A673 (cell line): ENCODE data around the gene MEAK7. TPM values are rescaled to one million over a fixed set of nuclear protein-coding genes. Genes with fewer than 3 reads are reported as not detected.

Source experiments
- BruUV-seq: library from RNA; stranded (reverse); fragments of 400-500 nt; replicated peaks from 2 replicates; lab custom pipeline; 2021; lab: Mats Ljungman, UMichigan
- CTCF ChIA-PET: fragments of 300-600 bp; sonication (Branson Sonifier 250); formaldehyde crosslinking; loops from one replicate; lab custom pipeline; 2022; ENCODE audit warnings: antibody characterized with exemption; lab: Charles Lee
- POLR2A ChIA-PET: fragments of 300-600 bp; sonication (Branson Sonifier 250); formaldehyde crosslinking; loops from one replicate; lab custom pipeline; 2022; ENCODE audit warnings: antibody characterized with exemption; ENCODE audit not compliant: low non-redundant PET; lab: Charles Lee
- DNase-seq: peaks from one replicate; pipeline ENCODE4 v3.0.0-alpha.2; 2015; ENCODE audit warnings: low spot score
- H3K27ac ChIP-seq: fragments of 200-600 bp; sonication (generic); 2 replicates; pipeline ENCODE4 v1.5.1; 2016; ENCODE audit warnings: mixed run types, low read depth, mild to moderate bottlenecking, mixed read lengths, antibody characterized with exemption, low read length; ENCODE audit not compliant: poor library complexity, severe bottlenecking
- H3K27me3 ChIP-seq: fragments of 200-600 bp; sonication (generic); replicated peaks from 2 replicates; pipeline ENCODE4 v1.6.1; 2017; ENCODE audit warnings: mixed run types, low read depth, mild to moderate bottlenecking, mixed read lengths, antibody characterized with exemption, low read length; ENCODE audit not compliant: insufficient read depth, poor library complexity
- H3K36me3 ChIP-seq: fragments of 200-600 bp; sonication (generic); 2 replicates; pipeline ENCODE4 v1.6.1; 2016; ENCODE audit warnings: mixed run types, mild to moderate bottlenecking, mixed read lengths, antibody characterized with exemption, low read length; ENCODE audit not compliant: insufficient read depth, poor library complexity, severe bottlenecking
- H3K4me1 ChIP-seq: fragments of 200-600 bp; sonication (generic); 2 replicates; pipeline ENCODE4 v1.6.1; 2017; ENCODE audit warnings: mixed run types, mild to moderate bottlenecking, mixed read lengths, antibody characterized with exemption, low read length; ENCODE audit not compliant: insufficient read depth, poor library complexity, severe bottlenecking
- H3K4me3 ChIP-seq: fragments of 200-600 bp; sonication (generic); 2 replicates; pipeline ENCODE4 v1.5.1; 2016; ENCODE audit warnings: low read depth, mixed run types, mild to moderate bottlenecking, mixed read lengths, low read length; ENCODE audit not compliant: poor library complexity, severe bottlenecking
- H3K9me3 ChIP-seq: fragments of 200-600 bp; sonication (generic); 2 replicates; pipeline ENCODE4 v1.6.1; 2016; ENCODE audit warnings: mixed run types, low read depth, mild to moderate bottlenecking, mixed read lengths, antibody characterized with exemption, low read length; ENCODE audit not compliant: poor library complexity, severe bottlenecking
- CTCF ChIP-seq: fragments of 300-800, 200-600 bp; sonication (generic); conservative IDR thresholded peaks from 2 replicates; pipeline ENCODE4 v1.5.1; 2017; ENCODE audit warnings: low read depth, mild to moderate bottlenecking, antibody characterized with exemption, low read length, moderate library complexity, mixed read lengths
- EZH2 ChIP-seq: fragments of 200-600 bp; sonication (generic); IDR thresholded peaks from 2 replicates; pipeline ENCODE4 v1.6.1; 2017; ENCODE audit warnings: borderline replicate concordance, low read depth, mild to moderate bottlenecking, mixed read lengths, antibody characterized with exemption, low read length; ENCODE audit not compliant: poor library complexity, severe bottlenecking
- intact Hi-C: fragments of 100-400 bp; cut with micrococcal nuclease; formaldehyde crosslinking; loops from one replicate; pipeline ENCODE4 v1.10.0; 2022; ENCODE audit not compliant: unreplicated experiment
- total RNA-seq: library from RNA; stranded (reverse); gene quantifications from 2 replicates; pipeline ENCODE4 v1.2.3, GENCODE V29; 2021

The MEAK7 gene
- total RNA-seq, 1 experiment from 2014 or later: 11.6 TPM

GRCh38 chr16:84455031-84455430 is 49.4 kb downstream of the MEAK7 start:
- no peaks in the 10 kb centered on the region for H3K36me3 ChIP-seq
- DNase-seq: no peak
- H3K4me1 ChIP-seq: no peaks in the 10 kb centered on the region
- BruUV-seq: no TSS peak
- TF ChIP-seq CTCF (no peak), EZH2 (no peak)
- H3K27me3 ChIP-seq: no peaks in the 10 kb centered on the region
- H3K4me3 ChIP-seq: no peak overlapping the region
- intact Hi-C loops: no loop called here
- ChIA-PET CTCF (no interaction called here), POLR2A (no interaction called here)
- no peak overlapping the region for H3K27ac ChIP-seq
- no peaks in the 10 kb centered on the region for H3K9me3 ChIP-seq

Other genes starting within 250 kb of the MEAK7 start
- not detected in 2 replicates for gene WFDC1, start 209.8 kb downstream of the MEAK7 start, total RNA-seq
- not detected in 2 replicates for gene ATP2C2, start 136.1 kb downstream of the MEAK7 start, total RNA-seq
- 34.1 and 35.9 TPM in 2 replicates for gene COTL1, start 113.4 kb upstream of the MEAK7 start, total RNA-seq
- gene KLHL36, start 143.9 kb upstream of the MEAK7 start, total RNA-seq: 22.0 and 27.2 TPM in 2 replicates
- 165 and 171 TPM in 2 replicates for gene USP10, start 195.3 kb upstream of the MEAK7 start, total RNA-seq